Stimulated activated CD8-positive, alpha-beta memory T cell treated with anti-CD3 and anti-CD28 coated beads, Interleukin-2, amount 100 ng/mL, for 1 hour (primary cell): ENCODE measurements around the gene MFAP4.

Experiments
- DNase-seq, 2 donors: peaks; one replicate each; pipeline ENCODE4 v3.0.0-alpha.2; 2020; ENCODE audit warnings: low read depth in 2 of 2

Gene MFAP4

DNA sequence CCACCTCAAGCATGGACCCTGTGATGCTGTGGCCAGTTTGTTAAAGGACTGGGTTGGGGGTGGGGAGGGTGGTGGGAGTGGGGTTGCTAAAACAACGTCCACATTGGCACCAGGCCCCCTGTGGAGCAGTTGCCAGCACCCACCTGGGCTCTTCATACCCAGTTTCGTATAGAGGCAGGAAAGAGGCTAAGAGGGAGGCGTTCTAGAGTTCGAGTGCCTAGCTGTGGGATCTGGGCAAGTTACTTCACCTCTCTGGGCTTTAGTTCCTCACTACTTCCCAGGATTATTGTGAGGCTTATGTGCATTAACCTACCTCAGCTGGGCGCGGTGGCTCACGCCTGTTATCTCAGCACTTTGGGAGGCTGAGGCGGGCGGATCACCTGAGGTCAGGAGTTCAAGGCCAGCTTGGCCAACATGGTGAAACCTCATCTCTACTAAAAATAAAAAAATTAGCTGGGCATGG is 1.4 kb downstream of the MFAP4 start:
- DNase-seq: no peak

DNA sequence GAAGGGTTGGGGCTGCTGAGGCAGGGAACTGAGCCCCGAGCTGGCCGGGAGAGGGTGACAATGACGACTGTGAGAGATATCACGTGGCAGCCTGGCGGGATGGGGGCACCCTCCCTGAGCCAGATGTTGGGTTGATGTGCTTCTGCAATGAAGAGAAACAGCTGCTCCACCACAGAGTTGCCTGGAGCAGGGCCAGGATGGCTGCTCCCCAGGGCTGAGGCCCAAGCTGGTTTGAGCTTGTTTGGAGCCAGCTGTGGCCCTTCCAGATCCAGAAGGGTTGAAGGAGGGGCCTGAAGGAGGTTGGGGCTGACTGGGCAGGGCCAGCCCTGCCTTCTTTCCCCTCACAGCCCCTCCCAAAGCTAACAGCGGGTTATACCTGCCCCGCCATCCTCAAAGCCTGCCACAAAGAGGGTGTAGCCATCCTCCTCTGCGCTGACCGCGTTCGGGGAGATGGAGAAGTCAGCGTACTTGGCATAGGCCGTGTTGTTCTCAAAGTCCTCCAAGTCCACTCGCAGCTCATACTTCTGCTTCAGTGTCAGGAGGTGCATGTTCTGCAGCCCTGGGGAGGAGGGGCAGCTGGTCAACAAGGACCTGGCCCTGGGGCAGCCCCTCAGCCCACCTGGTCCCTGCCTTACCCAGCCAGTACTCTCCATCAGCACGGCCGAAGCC is 2.1 kb downstream of the MFAP4 start:
- no peak for DNase-seq

DNA sequence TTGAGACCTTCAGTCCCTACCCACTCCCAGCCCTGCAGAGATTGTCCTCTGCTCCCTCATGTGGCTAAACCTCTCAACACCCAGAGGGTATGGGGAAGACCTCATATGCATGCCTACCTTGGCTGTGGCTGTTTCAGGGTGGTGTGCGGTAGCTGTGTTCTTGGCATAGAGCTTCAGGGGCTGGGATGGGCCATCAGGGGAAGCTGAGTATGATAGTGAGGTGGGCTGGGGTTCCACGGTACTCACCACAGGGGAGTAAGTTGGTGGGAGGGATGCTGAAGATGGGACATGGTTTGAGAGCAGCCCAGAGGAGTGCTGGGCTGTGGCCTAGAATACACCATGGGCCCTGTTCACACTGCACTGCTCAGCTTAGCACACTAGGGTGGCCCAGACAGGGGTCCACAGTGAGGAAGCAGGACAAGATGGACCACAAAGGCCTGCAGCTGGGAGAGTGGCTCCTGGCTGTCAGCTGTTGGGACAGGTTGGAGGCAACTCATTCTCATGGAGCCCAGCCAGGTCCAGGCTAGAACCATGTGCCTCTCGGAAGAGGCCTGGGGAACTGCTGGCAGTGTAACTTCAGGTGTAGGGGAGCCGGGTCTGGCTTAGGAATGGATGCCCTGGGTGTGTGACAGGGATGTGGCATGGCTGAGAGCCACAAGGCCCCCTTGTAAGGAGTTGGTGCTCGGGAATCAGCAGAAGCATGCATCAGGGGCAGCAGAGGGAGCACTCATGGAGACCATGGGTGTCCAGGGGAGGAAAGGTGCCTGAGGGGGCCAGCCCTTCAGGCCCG is 3.1 kb downstream of the MFAP4 start:
- no peak for DNase-seq

DNA sequence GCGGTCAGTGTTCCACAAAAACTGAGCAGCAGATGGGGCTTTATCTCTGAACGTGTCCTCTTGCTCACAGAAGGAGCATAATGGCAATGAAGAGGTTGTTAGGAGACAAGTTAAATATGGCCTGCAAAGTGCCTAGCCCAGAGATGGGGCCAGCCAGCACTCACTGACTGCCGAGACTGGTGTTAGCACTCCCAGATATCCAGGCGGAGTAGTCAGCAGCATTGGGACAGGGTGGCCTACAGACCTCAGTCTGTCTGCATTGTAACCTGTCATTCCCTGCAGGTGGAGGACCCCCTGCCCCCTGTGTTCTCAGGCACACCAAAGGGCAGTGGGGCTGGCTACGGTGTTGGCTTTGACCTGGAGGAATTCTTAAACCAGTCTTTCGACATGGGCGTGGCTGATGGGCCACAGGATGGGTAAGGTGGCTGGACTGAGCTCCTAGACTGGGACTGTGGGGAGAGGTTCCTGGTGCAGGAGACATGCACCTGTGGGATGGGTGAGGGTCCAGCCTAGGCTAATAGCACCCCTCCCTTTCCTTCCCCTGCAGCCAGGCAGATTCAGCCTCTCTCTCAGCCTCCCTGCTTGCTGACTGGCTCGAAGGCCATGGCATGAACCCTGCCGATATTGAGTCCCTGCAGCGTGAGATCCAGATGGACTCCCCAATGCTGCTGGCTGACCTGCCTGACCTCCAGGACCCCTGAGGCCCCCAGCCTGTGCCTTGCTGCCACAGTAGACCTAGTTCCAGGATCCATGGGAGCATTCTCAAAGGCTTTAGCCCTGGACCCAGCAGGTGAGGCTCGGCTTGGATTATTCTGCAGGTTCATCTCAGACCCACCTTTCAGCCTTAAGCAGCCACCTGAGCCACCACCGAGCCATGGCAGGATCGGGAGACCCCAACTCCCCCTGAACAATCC is 4.2 kb downstream of the MFAP4 start:
- DNase-seq: no peak

DNA sequence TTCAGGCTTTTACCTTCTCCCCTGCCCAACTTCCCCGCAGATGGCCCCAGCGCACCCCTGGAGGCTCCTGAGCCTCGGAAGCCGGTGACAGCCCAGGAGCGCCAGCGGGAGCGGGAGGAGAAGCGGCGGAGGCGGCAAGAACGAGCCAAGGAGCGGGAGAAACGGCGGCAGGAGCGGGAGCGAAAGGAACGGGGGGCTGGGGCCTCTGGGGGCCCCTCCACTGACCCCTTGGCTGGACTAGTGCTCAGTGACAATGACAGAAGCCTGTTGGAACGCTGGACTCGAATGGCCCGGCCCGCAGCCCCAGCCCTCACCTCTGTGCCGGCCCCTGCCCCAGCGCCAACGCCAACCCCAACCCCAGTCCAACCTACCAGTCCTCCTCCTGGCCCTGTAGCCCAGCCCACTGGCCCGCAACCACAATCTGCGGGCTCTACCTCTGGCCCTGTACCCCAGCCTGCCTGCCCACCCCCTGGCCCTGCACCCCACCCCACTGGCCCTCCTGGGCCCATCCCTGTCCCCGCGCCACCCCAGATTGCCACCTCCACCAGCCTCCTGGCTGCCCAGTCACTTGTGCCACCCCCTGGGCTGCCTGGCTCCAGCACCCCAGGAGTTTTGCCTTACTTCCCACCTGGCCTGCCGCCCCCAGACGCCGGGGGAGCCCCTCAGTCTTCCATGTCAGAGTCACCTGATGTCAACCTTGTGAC is 5.1 kb downstream of the MFAP4 start:
- DNase-seq: no peak

DNA sequence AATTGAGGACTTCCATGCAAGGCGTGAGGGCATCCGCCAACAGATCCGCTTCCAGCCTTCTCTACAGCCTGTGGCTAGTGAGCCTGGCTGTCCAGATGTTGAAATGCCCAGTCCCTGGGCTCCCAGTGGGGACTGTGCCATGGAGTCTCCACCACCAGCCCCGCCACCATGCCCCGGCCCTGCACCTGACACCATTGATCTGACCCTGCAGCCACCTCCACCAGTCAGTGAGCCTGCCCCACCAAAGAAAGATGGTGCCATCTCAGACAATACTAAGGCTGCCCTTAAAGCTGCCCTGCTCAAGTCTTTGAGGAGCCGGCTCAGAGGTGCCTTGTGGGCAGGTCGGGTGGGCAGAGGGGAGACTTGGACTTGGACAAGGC is 5.6 kb downstream of the MFAP4 start:
- no peak for DNase-seq

DNA sequence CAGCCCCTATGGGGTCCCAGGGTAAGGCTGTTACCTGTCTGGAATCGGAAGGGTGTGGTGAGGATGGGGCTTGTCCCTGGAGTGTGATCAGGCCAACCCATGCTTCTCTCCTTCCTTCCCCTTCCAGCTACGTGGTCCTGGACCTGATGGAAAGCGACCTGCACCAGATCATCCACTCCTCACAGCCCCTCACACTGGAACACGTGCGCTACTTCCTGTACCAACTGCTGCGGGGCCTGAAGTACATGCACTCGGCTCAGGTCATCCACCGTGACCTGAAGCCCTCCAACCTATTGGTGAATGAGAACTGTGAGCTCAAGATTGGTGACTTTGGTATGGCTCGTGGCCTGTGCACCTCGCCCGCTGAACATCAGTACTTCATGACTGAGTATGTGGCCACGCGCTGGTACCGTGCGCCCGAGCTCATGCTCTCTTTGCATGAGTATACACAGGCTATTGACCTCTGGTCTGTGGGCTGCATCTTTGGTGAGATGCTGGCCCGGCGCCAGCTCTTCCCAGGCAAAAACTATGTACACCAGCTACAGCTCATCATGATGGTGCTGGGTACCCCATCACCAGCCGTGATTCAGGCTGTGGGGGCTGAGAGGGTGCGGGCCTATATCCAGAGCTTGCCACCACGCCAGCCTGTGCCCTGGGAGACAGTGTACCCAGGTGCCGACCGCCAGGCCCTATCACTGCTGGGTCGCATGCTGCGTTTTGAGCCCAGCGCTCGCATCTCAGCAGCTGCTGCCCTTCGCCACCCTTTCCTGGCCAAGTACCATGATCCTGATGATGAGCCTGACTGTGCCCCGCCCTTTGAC is 6.3 kb downstream of the MFAP4 start:
- DNase-seq: no peak

DNA sequence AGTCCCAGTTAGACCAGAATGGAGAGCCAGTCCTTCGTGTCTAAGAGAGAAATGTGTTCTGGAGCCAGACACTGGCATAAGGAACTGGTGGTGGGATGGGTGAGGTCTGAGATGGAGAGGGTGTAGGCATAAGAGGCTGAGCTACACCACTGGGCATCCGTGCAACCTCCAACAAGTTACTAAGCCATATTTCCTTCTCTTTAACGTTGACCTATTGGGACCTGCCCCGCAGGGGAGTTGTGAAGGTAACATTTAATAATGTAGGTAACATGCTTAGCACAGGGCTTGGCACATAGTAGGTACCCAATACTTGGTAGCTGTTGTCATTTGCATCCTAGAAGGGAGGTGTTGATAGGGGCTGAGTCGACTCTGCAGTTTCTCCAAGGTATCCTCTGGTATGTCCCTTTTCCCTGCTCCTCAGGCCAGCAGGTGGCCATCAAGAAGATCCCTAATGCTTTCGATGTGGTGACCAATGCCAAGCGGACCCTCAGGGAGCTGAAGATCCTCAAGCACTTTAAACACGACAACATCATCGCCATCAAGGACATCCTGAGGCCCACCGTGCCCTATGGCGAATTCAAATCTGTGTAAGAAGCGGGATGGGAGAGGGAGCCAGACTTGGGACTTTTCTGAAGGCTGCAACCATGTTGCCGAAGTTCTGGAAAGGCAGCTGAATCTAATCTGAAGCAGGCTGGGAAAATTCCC is 7.5 kb downstream of the MFAP4 start:
- no peak for DNase-seq

DNA sequence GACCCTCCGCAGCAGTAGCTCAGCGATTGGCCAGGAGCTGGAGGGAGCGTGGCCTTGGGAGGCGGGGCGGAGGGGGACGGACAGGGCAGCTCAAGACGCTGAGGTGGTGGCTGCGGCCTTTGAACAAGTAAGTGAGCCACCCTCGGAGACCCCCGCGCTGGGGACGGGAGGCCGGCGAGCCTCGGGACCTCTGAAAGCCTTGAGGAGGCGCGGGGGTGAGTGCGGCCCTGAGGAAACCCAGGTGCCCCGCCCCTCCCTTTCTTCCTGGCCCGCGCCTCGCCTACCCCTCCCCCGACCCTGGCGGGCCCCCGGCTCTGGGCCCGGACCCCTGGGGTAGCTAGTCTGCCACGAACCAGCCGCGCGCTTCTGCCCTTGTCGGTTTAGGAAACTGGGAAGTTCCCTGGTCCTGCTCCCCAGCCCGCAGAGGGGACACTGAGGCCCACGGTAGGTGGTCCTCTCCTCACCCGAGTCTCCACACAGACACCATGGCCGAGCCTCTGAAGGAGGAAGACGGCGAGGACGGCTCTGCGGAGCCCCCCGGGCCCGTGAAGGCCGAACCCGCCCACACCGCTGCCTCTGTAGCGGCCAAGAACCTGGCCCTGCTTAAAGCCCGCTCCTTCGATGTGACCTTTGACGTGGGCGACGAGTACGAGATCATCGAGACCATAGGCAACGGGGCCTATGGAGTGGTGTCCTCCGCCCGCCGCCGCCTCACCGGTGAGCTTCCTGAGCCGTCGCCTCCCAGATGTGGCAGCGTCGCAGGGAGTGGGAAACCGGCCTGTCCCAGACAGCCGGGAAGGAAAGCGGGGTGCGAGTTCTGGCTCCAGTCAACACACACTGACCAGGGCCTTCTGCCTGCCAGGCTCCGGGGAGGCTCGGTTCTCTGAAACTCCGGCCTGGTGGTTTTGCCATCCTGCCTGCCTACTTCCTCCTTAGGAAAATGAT is 8.3 kb downstream of the MFAP4 start, which contains the start of gene MAPK7:
Gene MAPK7, plus strand, starts transcription at position 83 of the 945 bp plus-strand sequence. Its CDS starts 403 bp downstream, at position 486.
- DNase-seq: no peak

DNA sequence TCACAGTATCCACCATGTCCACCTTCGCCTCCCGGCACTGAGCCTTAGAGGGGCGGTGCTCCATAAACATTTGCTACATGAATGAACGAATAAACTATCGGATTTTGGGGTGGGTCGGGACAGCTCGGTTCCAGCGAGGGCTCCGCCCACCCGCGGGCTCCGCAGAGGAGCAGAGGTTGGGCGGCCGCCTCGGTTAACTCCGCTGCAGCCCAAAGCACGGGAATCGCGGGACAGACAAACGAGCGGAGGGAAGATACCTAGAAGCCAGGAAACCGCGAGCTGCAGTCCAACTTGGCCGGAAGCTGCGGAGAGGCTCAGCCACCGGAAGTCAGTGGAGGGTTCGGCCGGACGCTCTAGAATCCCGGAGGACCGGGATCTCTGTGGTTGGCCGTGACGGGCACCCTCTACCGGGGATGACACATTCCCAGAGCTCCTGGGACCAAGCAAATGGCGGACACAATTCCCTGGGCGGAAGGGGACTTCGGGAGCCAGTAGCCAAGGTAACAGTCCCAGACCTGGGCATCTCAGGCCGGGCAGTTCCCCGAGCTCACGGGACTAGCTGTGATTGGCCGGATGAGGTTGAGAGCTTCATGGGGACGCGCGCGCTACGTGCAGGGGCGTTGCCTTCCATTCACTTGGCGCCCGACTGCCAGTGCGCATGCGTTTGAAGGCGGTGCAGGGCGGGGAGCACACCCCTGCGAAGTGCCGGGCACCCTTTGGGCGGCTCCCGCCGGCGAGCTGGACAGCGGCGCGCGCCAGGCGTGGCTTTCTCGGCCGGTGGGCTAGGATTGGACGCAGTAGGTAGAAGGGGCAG is 9.2 kb downstream of the MFAP4 start:
- peak; percentile 86 to 89 for DNase-seq

DNA sequence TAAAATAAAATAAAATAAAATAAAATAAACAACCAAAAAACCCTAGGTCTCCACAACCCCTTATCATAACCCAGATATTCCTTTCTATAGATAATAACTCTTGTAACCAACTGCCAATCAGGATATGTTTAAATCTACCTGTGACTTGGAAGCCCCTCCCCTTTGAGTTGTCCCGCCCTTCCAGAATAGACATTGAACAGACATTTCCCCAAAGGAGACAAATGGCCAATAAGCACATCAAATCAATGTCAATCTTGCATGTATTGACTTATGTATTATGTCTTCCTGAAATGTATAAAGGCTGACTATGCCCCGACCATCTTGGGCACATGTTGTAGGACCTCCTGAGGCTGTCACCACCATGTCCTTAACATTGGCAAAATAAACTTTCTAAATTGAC is 10.2 kb downstream of the MFAP4 start:
- DNase-seq: no peak

DNA sequence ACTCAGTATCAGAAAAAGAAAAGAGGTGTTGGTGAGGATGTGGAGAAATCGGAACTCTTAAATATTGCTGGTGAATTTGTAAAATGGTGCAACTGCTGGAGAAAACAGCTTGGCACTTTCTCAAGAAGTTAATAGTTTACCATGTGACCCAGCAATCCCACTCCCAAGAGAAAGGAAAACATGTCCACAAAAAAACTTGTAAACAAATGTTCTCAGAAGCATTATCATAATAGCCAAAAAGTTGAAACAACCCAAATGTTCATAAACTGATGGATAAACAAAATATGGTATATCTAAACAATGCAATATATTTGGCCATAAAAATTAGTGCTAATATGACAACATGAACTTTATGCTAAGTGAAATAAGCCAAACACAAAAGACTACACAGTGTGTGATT is 11.3 kb downstream of the MFAP4 start:
- no peak for DNase-seq

DNA sequence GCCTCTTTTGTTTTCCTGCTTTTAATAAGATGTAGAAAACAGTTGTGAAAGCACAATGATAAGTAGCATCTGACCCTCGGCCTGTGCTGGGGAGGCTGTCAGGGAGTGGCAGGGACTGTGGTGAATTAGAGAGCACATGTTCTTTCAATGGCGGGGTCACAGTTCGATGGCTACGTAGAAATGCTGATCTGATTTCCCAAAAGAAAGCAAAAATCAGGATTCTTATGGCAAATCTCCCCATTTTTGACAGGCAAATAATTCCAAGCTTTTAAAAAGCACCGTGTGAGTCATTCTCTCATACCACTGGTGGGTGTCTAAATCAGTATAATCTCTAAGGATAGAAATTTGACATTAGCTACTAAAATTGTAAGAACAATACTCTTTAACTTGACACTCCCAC is 12.9 kb downstream of the MFAP4 start:
- DNase-seq: no peak

DNA sequence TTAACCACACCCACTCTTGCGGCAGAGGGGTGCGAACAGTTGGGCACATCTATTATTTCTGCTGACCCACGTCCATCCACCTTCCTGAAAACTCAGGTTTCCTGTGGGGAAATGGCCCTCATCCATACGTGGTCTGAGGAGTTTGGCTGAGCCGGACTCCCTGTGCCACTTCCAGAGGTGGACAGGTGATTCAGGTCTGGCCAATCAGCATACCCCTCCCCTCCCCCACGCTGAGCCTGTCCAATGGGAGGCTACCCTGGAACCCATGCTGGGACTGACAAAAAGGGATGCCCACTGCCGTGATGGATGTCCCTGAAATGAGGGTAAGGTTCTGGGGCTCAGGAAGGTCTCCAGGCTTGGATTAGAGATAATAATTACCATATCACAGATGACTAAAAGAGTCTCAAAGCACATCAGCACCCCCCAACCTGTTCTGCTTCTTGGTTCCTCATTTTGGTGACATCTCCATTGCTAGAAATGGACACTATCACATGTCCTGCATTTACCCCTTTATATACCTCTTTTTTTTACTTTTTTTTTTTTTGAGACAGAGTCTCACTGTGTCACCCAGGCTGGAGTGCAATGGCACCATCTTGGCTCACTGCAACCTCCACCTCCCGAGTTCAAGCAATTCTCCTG is 14.0 kb downstream of the MFAP4 start:
- no peak for DNase-seq

DNA sequence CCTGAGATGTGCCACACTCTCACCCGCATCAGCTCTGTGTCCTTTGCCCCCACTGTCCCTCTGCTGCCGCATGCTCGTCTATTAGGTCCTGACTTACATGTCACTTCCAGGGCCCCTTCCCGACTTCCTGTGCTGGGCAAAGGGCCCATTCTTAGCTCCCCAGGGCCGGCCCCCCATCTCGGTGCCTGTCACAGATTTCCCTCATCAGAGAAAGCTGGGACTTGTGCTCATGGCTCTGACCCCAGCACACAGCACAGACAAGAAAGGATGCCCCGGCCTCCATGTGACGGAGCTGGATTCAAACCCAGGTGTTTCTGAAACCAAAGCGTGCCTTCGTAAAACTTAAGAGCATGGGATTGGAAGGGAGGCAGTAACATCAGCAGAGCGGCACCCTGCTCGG is 14.6 kb downstream of the MFAP4 start:
- DNase-seq: no peak

DNA sequence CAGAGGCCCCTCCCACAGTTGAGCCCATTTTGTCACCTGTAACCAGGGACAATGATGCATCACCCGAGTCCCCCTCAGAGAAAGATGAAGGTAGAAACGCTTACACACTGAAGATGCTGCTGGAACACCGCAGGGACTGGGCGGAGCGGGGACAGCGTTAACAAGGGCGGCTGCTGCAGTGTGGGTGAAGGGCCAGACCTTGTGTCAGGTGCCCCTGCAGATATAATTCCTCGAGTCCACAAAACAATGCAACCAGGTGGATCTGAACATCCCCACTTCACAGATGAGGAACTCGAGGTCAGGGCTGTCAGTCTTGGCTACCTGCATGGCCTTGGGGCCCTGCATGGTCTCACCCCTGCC is 15.0 kb downstream of the MFAP4 start:
- DNase-seq: no peak

DNA sequence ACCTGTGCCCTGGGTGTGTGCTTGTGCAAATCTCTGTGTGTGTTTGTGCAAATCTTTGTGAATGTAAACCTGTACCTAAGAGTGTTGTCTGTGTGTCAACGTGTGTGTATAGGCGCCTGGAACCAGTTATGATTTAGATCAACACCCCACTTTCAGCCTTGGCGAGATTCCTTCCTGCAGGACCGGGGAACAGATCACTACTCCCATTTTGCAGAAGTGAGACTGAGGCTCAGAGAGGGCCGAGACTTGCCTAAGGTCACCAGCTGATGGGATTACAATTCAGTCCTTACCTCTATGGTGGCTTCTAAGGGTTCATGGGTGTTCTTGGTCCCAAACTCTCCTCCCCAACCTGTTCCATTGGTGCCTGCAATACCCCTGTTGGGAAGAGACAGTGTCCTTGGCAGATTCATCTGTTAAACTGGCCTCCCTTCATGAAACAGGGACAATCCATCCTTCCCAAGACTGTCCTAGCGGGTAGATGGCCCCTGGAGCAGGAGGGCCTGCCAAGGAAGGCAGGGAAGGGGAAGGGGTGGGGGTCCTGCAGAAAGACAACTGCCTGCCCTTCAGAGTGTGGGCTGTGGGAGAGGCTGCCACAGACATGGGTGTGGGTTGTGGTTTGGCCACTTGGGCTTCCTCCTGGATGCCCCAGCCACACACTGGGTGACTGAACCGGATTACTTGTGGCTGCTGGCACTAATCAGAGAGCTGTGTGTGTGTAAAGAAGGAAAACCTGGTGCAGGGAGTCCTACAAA is 15.6 kb downstream of the MFAP4 start:
- DNase-seq: no peak
